Fibroblast of villous mesenchyme (primary cell): Measurements from ENCODE around the gene CDK10. TPM values are rescaled to one million over a fixed set of nuclear protein-coding genes. Genes with fewer than 3 reads are reported as not detected.
A peak's percentile ranks its signal among the peaks of the same experiment; 100 is the strongest.

Source experiments
- DNase-seq: peaks from one replicate; pipeline ENCODE4 v3.0.0-alpha.2; 2010; ENCODE audit warnings: low read depth
- H3K4me3 ChIP-seq: 2 replicates; pipeline ENCODE4 v1.5.1; 2011; ENCODE audit warnings: low read depth, mild to moderate bottlenecking, low read length
- CTCF ChIP-seq: IDR thresholded peaks from 2 replicates; pipeline ENCODE4 v1.5.1; 2012; ENCODE audit warnings: low read depth, mild to moderate bottlenecking, low read length; ENCODE audit not compliant: insufficient read depth
- total RNA-seq: library from RNA; depleted of rRNA; stranded (reverse); fragments of >200 nt; gene quantifications from 2 replicates; pipeline ENCODE4 v1.2.3, GENCODE V29; 2012

CDK10 gene
- total RNA-seq, 1 donor = 51.0 TPM

GRCh38 chr16:89700649-89701424 lies 14.3 kb downstream of the CDK10 start:
- DNase-seq = peak; percentile 56
- H3K4me3 ChIP-seq = peak overlapping the region; percentile 80
- TF ChIP-seq CTCF = peak; percentile 30

- DNase-seq = peak; percentile 77
- peak within 1 kb of the TSS; percentile 80 for H3K4me3 ChIP-seq
- TF ChIP-seq CTCF = peak; percentile 13
These were observed 15.2 kb downstream of the CDK10 start, which contains the start of gene SPATA2L for GRCh38 chr16:89701425-89702406. Gene SPATA2L, minus strand, starts transcription at chr16:89701705. Its CDS starts 473 bp downstream, at chr16:89701232.

- no peak overlapping the region for H3K4me3 ChIP-seq
- TF ChIP-seq CTCF = no peak
- DNase-seq = no peak
These were observed 17.8 kb downstream of the CDK10 start for GRCh38 chr16:89704281-89704680.

- no peak overlapping the region for H3K4me3 ChIP-seq
- no peak for TF ChIP-seq CTCF
- DNase-seq = no peak
These were observed 18.5 kb downstream of the CDK10 start for GRCh38 chr16:89705006-89705405.

GRCh38 chr16:89706518-89707260 lies 20.2 kb downstream of the CDK10 start:
- no peak overlapping the region for H3K4me3 ChIP-seq
- DNase-seq = no peak
- no peak for TF ChIP-seq CTCF

GRCh38 chr16:89707695-89708094 lies 21.2 kb downstream of the CDK10 start:
- DNase-seq = no peak
- no peak for TF ChIP-seq CTCF
- H3K4me3 ChIP-seq = no peak overlapping the region
